ENCODE measurements around the gene PLXNA3. TPM values are rescaled to one million over a fixed set of nuclear protein-coding genes. Genes with fewer than 3 reads are reported as not detected.

PLXNA3 gene
- total and polyA plus RNA-seq, 12 donors: 2.1 to 83.6 (median 24.8) TPM

- no peaks in the 10 kb centered on the region for H3K27me3 ChIP-seq
- intact Hi-C loops (cut with DNase I): no loop called here
- TF ChIP-seq CTCF (IDR thresholded peaks at IDR 0.05) (no peak), POLR2A (IDR thresholded peaks at IDR 0.05) (no peak)
- no peaks in the 10 kb centered on the region for H3K36me3 ChIP-seq (replicated peaks in 1 of 2)
- H3K4me1 ChIP-seq (replicated peaks in 1 of 2): peaks cover 5 to 9% of the 10 kb centered on the region in 2 donors
- 78 to 94% (median 80%) methylated on average over 5 to 7 of the region's 7 CpGs for WGBS, 4 donors
- peak in 1 of 7 donors; percentile 11 for DNase-seq
- H3K9me3 ChIP-seq (replicated peaks in 1 of 3): no peaks in the 10 kb centered on the region
- no peak overlapping the region for H3K27ac ChIP-seq
- no peak overlapping the region for H3K4me3 ChIP-seq
These were observed 25.2 kb downstream of the PLXNA3 start for GRCh38 chrX:154483325-154483724.

- Histone ChIP-seq H3K27me3 (no peaks in the 10 kb centered on the region), H3K36me3 (replicated peaks in 1 of 2) (no peaks in the 10 kb centered on the region), H3K4me1 (replicated peaks in 1 of 2) (peaks cover 5 to 11% of the 10 kb centered on the region in 2 donors), H3K4me3 (no peak overlapping the region), H3K27ac (peak overlapping the region in 3 of 5 donors; percentile 27 to 93 (median 85)), H3K9me3 (replicated peaks in 1 of 3) (no peaks in the 10 kb centered on the region)
- intact Hi-C loops (cut with DNase I): no loop called here
- TF ChIP-seq CTCF (IDR thresholded peaks at IDR 0.05): no peak
- TF ChIP-seq POLR2A (IDR thresholded peaks at IDR 0.05): peak in 1 of 2 donors; percentile 28
- peak in 6 of 7 donors; percentile 58 to 76 (median 67) for DNase-seq
- WGBS, 4 donors: 66 to 89% (median 78%) methylated on average over 4 to 16 of the region's 16 CpGs
These were observed 26.4 kb downstream of the PLXNA3 start for GRCh38 chrX:154484255-154485149.

- TF ChIP-seq POLR2A (IDR thresholded peaks at IDR 0.05) (no peak), CTCF (IDR thresholded peaks at IDR 0.05) (no peak)
- peaks cover 5 to 14% of the 10 kb centered on the region in 2 donors for H3K4me1 ChIP-seq (replicated peaks in 1 of 2)
- intact Hi-C loops (cut with DNase I): no loop called here
- peak overlapping the region in 2 of 4 donors; percentile 32 to 73 for H3K4me3 ChIP-seq
- no peaks in the 10 kb centered on the region for H3K9me3 ChIP-seq (replicated peaks in 1 of 3)
- 44 to 86% (median 66%) methylated on average over 4 to 35 of the region's 35 CpGs for WGBS, 4 donors
- DNase-seq: peak in 4 of 7 donors; percentile 27 to 57 (median 42)
- no peaks in the 10 kb centered on the region for H3K36me3 ChIP-seq (replicated peaks in 1 of 2)
- H3K27me3 ChIP-seq: no peaks in the 10 kb centered on the region
- H3K27ac ChIP-seq: peak overlapping the region; percentile 53 to 93 (median 74)
These were observed 27.3 kb downstream of the PLXNA3 start for GRCh38 chrX:154485150-154486051.

GRCh38 chrX:154486052-154486395 is 27.9 kb downstream of the PLXNA3 start:
- WGBS, 4 donors: 1 to 43% (median 38%) methylated on average over 13 to 35 of the region's 35 CpGs; no CpG with 5 or more reads in 1 of the 4 donors
- intact Hi-C loops (cut with DNase I): no loop called here

More at GRCh38 chrX:154486052-154486395, 27.9 kb downstream of the PLXNA3 start:
- H3K9me3 ChIP-seq (replicated peaks in 1 of 3): no peaks in the 10 kb centered on the region
- H3K27ac ChIP-seq: peak overlapping the region; percentile 53 to 93 (median 74)
- no peaks in the 10 kb centered on the region for H3K27me3 ChIP-seq
- TF ChIP-seq POLR2A (IDR thresholded peaks at IDR 0.05) (peak in 1 of 2 donors; percentile 39), CTCF (IDR thresholded peaks at IDR 0.05) (no peak)
- peaks cover 5 to 14% of the 10 kb centered on the region in 2 donors for H3K4me1 ChIP-seq (replicated peaks in 1 of 2)
- H3K4me3 ChIP-seq: peak overlapping the region in 3 of 4 donors; percentile 32 to 73 (median 32)
- H3K36me3 ChIP-seq (replicated peaks in 1 of 2): no peaks in the 10 kb centered on the region
- DNase-seq: peak; percentile 52 to 75 (median 69)

All from adrenal gland (tissue), 12 donors.